ENCODE results near the gene TLE3. TPM values are rescaled to one million over a fixed set of nuclear protein-coding genes. Genes with fewer than 3 reads are reported as not detected.

The TLE3 gene
- polyA plus RNA-seq, 2 of the 4 experiments (the other 2 are of a cell fraction), result 4.6 to 5.3 TPM

GRCh38 chr15:70025413-70026296, 72.1 kb downstream of the TLE3 start:
- Histone ChIP-seq H3K4me3 (no peak overlapping the region), H3K4me2 (no peak overlapping the region), H3K27ac (no peak overlapping the region), H3K9me3 (no peaks in the 10 kb centered on the region), H3K4me1 (no peaks in the 10 kb centered on the region)
- POLR2A ChIA-PET, result no interaction called here
- WGBS (ENCODE audit: missing lambda C conversion rate), result 70% methylated on average over 11 of the region's 11 CpGs
- ATAC-seq (no peak; a peak in 1 of 6 replicates), DNase-seq (ENCODE audit: low read depth in 1 of 2, low spot score in 1 of 2) (no peak), FAIRE-seq (no peak)
- TF ChIP-seq ZNF302 (CRISPR knock-in tag; IDR thresholded peaks at IDR 0.05) (no peak), MYC (IDR thresholded peaks at IDR 0.05; ENCODE audit: borderline replicate concordance, low read length) (no peak), CHD4 (IDR thresholded peaks at IDR 0.05; ENCODE audit: borderline replicate concordance) (no peak), REST (IDR thresholded peaks at IDR 0.05) (no peak), HDAC2 (IDR thresholded peaks at IDR 0.05) (no peak), HOXB5 (CRISPR knock-in tag; IDR thresholded peaks at IDR 0.05) (no peak), NR3C1 (IDR thresholded peaks at IDR 0.05) (no peak), NFE2L2 (conservative IDR thresholded peaks at IDR 0.05; ENCODE audit: low read length) (no peak), RFX5 (IDR thresholded peaks at IDR 0.05) (no peak), NPAS2 (CRISPR knock-in tag; IDR thresholded peaks at IDR 0.05; ENCODE audit: borderline replicate concordance) (no peak), ESRRA (IDR thresholded peaks at IDR 0.05; ENCODE audit: borderline replicate concordance, low read length) (no peak), FOXS1 (CRISPR knock-in tag; IDR thresholded peaks at IDR 0.05) (no peak), FOSB (CRISPR knock-in tag; IDR thresholded peaks at IDR 0.05) (no peak), ATOH8 (CRISPR knock-in tag; IDR thresholded peaks at IDR 0.05; ENCODE audit: low read depth) (no peak), RCOR1 (IDR thresholded peaks at IDR 0.05; ENCODE audit: low read depth, low read length) (no peak), HMGXB4 (CRISPR knock-in tag; IDR thresholded peaks at IDR 0.05; ENCODE audit: borderline replicate concordance) (no peak)
- TF ChIP-seq, protein P1, sequence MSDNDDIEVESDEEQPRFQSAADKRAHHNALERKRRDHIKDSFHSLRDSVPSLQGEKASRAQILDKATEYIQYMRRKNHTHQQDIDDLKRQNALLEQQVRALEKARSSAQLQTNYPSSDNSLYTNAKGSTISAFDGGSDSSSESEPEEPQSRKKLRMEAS (IDR thresholded peaks at IDR 0.05), result no peak
- CTCF ChIA-PET, result no interaction called here

GRCh38 chr15:70024521-70024920, 73.2 kb downstream of the TLE3 start:
- no peak overlapping the region for H3K27ac ChIP-seq
- CTCF ChIA-PET, result interaction anchor here (1.0 to 1.7 kb wide), 4 partner anchors 25 to 548 kb away, joined by 3 to 4 read pairs (median 4); no protein-coding TSS in a partner anchor

More at GRCh38 chr15:70024521-70024920, 73.2 kb downstream of the TLE3 start:
- ATAC-seq (no peak), DNase-seq (ENCODE audit: low read depth in 1 of 2, low spot score in 1 of 2) (no peak), FAIRE-seq (no peak)
- H3K9me3 ChIP-seq, result no peaks in the 10 kb centered on the region
- POLR2A ChIA-PET, result no interaction called here
- WGBS (ENCODE audit: missing lambda C conversion rate), result 65% methylated on average over 18 of the region's 18 CpGs
- no peak overlapping the region for H3K4me3 ChIP-seq
- TF ChIP-seq, protein P2, sequence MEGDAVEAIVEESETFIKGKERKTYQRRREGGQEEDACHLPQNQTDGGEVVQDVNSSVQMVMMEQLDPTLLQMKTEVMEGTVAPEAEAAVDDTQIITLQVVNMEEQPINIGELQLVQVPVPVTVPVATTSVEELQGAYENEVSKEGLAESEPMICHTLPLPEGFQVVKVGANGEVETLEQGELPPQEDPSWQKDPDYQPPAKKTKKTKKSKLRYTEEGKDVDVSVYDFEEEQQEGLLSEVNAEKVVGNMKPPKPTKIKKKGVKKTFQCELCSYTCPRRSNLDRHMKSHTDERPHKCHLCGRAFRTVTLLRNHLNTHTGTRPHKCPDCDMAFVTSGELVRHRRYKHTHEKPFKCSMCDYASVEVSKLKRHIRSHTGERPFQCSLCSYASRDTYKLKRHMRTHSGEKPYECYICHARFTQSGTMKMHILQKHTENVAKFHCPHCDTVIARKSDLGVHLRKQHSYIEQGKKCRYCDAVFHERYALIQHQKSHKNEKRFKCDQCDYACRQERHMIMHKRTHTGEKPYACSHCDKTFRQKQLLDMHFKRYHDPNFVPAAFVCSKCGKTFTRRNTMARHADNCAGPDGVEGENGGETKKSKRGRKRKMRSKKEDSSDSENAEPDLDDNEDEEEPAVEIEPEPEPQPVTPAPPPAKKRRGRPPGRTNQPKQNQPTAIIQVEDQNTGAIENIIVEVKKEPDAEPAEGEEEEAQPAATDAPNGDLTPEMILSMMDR (IDR thresholded peaks at IDR 0.05), result no peak
- TF ChIP-seq USF2 (IDR thresholded peaks at IDR 0.05), result no peak
- no peak for TF ChIP-seq ZSCAN20 (CRISPR knock-in tag; IDR thresholded peaks at IDR 0.05)
- H3K4me2 ChIP-seq, result no peak overlapping the region
- no peaks in the 10 kb centered on the region for H3K4me1 ChIP-seq

Measured in A549 (cell line).